Tibial nerve (tissue), 4 donors: ENCODE measurements around the gene BEST3.

Experiments
- CTCF ChIP-seq, 5 experiments: fragments of 200-600 bp in 3 of 5; fragments of 450-650 bp in 2 of 5; sonication (generic) in 3 of 5; IDR thresholded peaks; one replicate each; pipeline ENCODE4 v1.5.1; 2016 to 2019; ENCODE audit warnings: antibody characterized with exemption in 5 of 5, mild to moderate bottlenecking in 3 of 5, moderate library complexity in 2 of 5
- EP300 ChIP-seq, 2 donors: sonication (generic); formaldehyde crosslinking; IDR thresholded peaks; one replicate each; pipeline ENCODE4 v1.6.1; 2017; ENCODE audit warnings: antibody characterized with exemption in 2 of 2, mild to moderate bottlenecking in 1 of 2
- POLR2A ChIP-seq, 2 donors: fragments of 450-650 bp; IDR thresholded peaks; one replicate each; pipeline ENCODE4 v1.6.1; 2017; ENCODE audit warnings: antibody characterized with exemption in 2 of 2, mild to moderate bottlenecking in 2 of 2, moderate library complexity in 2 of 2

GRCh38 chr12:69616025-69616424 is 83.1 kb downstream of the BEST3 start:
- TF ChIP-seq CTCF (IDR thresholded peaks at IDR 0.05) (no peak), POLR2A (IDR thresholded peaks at IDR 0.05) (no peak), EP300 (IDR thresholded peaks at IDR 0.05) (no peak)
